ENCODE data around the gene ZNF202. TPM values are rescaled to one million over a fixed set of nuclear protein-coding genes. Genes with fewer than 3 reads are reported as not detected.

Gene ZNF202
- total RNA-seq, 1 donor from 2014 or later: 27.8 TPM

GRCh38 chr11:123762422-123762821 is 21.0 kb upstream of the ZNF202 start:
- ChIA-PET CTCF (no interaction called here), POLR2A (no interaction called here)
- Mint-ChIP-seq H3K27ac (no peak overlapping the region), H3K36me3 (ENCODE audit: low read depth) (peaks cover 2% of the 10 kb centered on the region), H3K4me3 (no peak overlapping the region), H3K9me3 (peaks cover 14% of the 10 kb centered on the region), H3K27me3 (no peaks in the 10 kb centered on the region), H3K4me1 (no peaks in the 10 kb centered on the region)
- no peak for TF ChIP-seq CTCF (IDR thresholded peaks at IDR 0.05)
- intact Hi-C loops (cut with micrococcal nuclease): no loop called here
- DNase-seq (no peak), ATAC-seq (ENCODE audit: low read depth) (no peak)

- TF ChIP-seq CTCF (IDR thresholded peaks at IDR 0.05): no peak
- intact Hi-C loops (cut with micrococcal nuclease): no loop called here
- H3K4me1 Mint-ChIP-seq: no peaks in the 10 kb centered on the region
- no peaks in the 10 kb centered on the region for H3K27me3 Mint-ChIP-seq
- POLR2A ChIA-PET: no interaction called here
- DNase-seq: no peak
- CTCF ChIA-PET: no interaction called here
- no peak for ATAC-seq (ENCODE audit: low read depth)
- no peak overlapping the region for H3K4me3 Mint-ChIP-seq
- peaks cover 2% of the 10 kb centered on the region for H3K36me3 Mint-ChIP-seq (ENCODE audit: low read depth)
- no peak overlapping the region for H3K27ac Mint-ChIP-seq
- H3K9me3 Mint-ChIP-seq: peaks cover 14% of the 10 kb centered on the region
Observed at GRCh38 chr11:123760894-123761293, 19.4 kb upstream of the ZNF202 start.

- intact Hi-C loops (cut with micrococcal nuclease): no loop called here
- Mint-ChIP-seq H3K27ac (no peak overlapping the region), H3K36me3 (ENCODE audit: low read depth) (peaks cover 2% of the 10 kb centered on the region), H3K27me3 (no peaks in the 10 kb centered on the region), H3K4me1 (peaks cover 2% of the 10 kb centered on the region), H3K9me3 (peaks cover 12% of the 10 kb centered on the region), H3K4me3 (no peak overlapping the region)
- DNase-seq: no peak
- ChIA-PET CTCF (no interaction called here), POLR2A (no interaction called here)
- no peak for ATAC-seq (ENCODE audit: low read depth)
- TF ChIP-seq CTCF (IDR thresholded peaks at IDR 0.05): no peak
Observed at GRCh38 chr11:123757976-123758375, 16.5 kb upstream of the ZNF202 start.

- CTCF ChIA-PET: no interaction called here
- H3K36me3 Mint-ChIP-seq (ENCODE audit: low read depth): no peaks in the 10 kb centered on the region
- no peak for TF ChIP-seq CTCF (IDR thresholded peaks at IDR 0.05)
- no peak overlapping the region for H3K27ac Mint-ChIP-seq
- H3K9me3 Mint-ChIP-seq: no peaks in the 10 kb centered on the region
- peaks cover 6% of the 10 kb centered on the region for H3K27me3 Mint-ChIP-seq
- DNase-seq: no peak
- POLR2A ChIA-PET: interaction anchor here (1.0 kb wide), 1 partner anchor 14 kb away, joined by 3 read pairs; the partner anchor contains the start of gene ZNF202
- intact Hi-C loops (cut with micrococcal nuclease): no loop called here
- H3K4me1 Mint-ChIP-seq: peaks cover 2% of the 10 kb centered on the region
- no peak overlapping the region for H3K4me3 Mint-ChIP-seq
- ATAC-seq (ENCODE audit: low read depth): no peak
Observed at GRCh38 chr11:123755813-123756212, 14.4 kb upstream of the ZNF202 start.

- Mint-ChIP-seq H3K27me3 (peaks cover 7% of the 10 kb centered on the region), H3K4me1 (peaks cover 2% of the 10 kb centered on the region), H3K36me3 (ENCODE audit: low read depth) (no peaks in the 10 kb centered on the region), H3K4me3 (no peak overlapping the region), H3K27ac (no peak overlapping the region), H3K9me3 (no peaks in the 10 kb centered on the region)
- ChIA-PET POLR2A (interaction anchor here (0.6 kb wide), 1 partner anchor 15 kb away, joined by 4 read pairs; no protein-coding TSS in a partner anchor), CTCF (no interaction called here)
- no peak for DNase-seq
- no peak for TF ChIP-seq CTCF (IDR thresholded peaks at IDR 0.05)
- intact Hi-C loops (cut with micrococcal nuclease): no loop called here
- no peak for ATAC-seq (ENCODE audit: low read depth)
Observed at GRCh38 chr11:123755344-123755743, 13.9 kb upstream of the ZNF202 start.

Measured in activated B cell treated with CpG ODN at 0.5 μM for 24 hours (primary cell).